Caco-2 (cell line): ENCODE results near the gene EXD3. TPM values are rescaled to one million over a fixed set of nuclear protein-coding genes. Genes with fewer than 3 reads are reported as not detected.

Experiments
- BruUV-seq: library from RNA; stranded (reverse); fragments of 400-500 nt; replicated peaks from 2 replicates; lab custom pipeline; 2021; lab: Mats Ljungman, UMichigan
- CTCF ChIA-PET: fragments of 300-600 bp; sonication (Branson Sonifier 250); formaldehyde crosslinking; loops from one replicate; lab custom pipeline; 2022; ENCODE audit warnings: antibody characterized with exemption; lab: Charles Lee
- POLR2A ChIA-PET: fragments of 300-600 bp; sonication (Branson Sonifier 250); formaldehyde crosslinking; loops from one replicate; lab custom pipeline; 2022; ENCODE audit warnings: antibody characterized with exemption; lab: Charles Lee
- DNase-seq, 2 experiments: peaks; one replicate each; pipeline versions ENCODE4 v3.0.0 to v3.0.0-alpha.2; 2020 to 2022
- H3K27me3 ChIP-seq: replicated peaks from 2 replicates; pipeline ENCODE4 v1.6.0; 2011; ENCODE audit warnings: low read length; ENCODE audit not compliant: control insufficient read depth, insufficient read depth
- H3K36me3 ChIP-seq: 2 replicates; pipeline ENCODE4 v1.5.1; 2011; ENCODE audit warnings: low read length; ENCODE audit not compliant: control insufficient read depth, insufficient read depth
- H3K4me1 ChIP-seq: fragments of 250-450 bp; sonication (Bioruptor Pico); 2 replicates; pipeline ENCODE4 v1.5.1; 2020; ENCODE audit warnings: mild to moderate bottlenecking
- H3K4me3 ChIP-seq: 2 replicates; pipeline ENCODE4 v1.5.1; 2011; ENCODE audit warnings: low read depth, mild to moderate bottlenecking, control low read depth, low read length
- H3K9me3 ChIP-seq: fragments of 250-450 bp; sonication (Bioruptor Pico); 2 replicates; pipeline ENCODE4 v1.5.1; 2020; ENCODE audit warnings: mild to moderate bottlenecking, moderate library complexity
- H3K27ac Mint-ChIP-seq: one replicate; pipeline ENCODE4 v1.8.0; 2022; ENCODE audit warnings: mixed read lengths; ENCODE audit not compliant: unreplicated experiment
- H3K27me3 Mint-ChIP-seq: one replicate; pipeline ENCODE4 v1.8.0; 2022; ENCODE audit warnings: mixed read lengths; ENCODE audit not compliant: insufficient read depth, unreplicated experiment
- H3K36me3 Mint-ChIP-seq: one replicate; pipeline ENCODE4 v1.8.0; 2022; ENCODE audit warnings: mild to moderate bottlenecking, mixed read lengths; ENCODE audit not compliant: insufficient read depth, unreplicated experiment
- H3K4me1 Mint-ChIP-seq: one replicate; pipeline ENCODE4 v1.8.0; 2022; ENCODE audit warnings: low read depth, mixed read lengths; ENCODE audit not compliant: unreplicated experiment
- H3K4me3 Mint-ChIP-seq: one replicate; pipeline ENCODE4 v1.8.0; 2022; ENCODE audit warnings: mild to moderate bottlenecking, moderate library complexity, mixed read lengths; ENCODE audit not compliant: unreplicated experiment
- H3K9me3 Mint-ChIP-seq: one replicate; pipeline ENCODE4 v1.8.0; 2022; ENCODE audit warnings: mixed read lengths; ENCODE audit not compliant: unreplicated experiment
- intact Hi-C: fragments of 100-400 bp; cut with micrococcal nuclease; formaldehyde crosslinking; loops from one replicate; pipeline ENCODE4 v1.10.0; 2022; ENCODE audit not compliant: unreplicated experiment
- total RNA-seq: library from RNA; stranded (reverse); gene quantifications from 2 replicates; pipeline ENCODE4 v1.2.3, GENCODE V29; 2022
- TF ChIP-seq, protein P1 (sequence below), 2 experiments: fragments of 200-600 bp in 1 of 2; IDR thresholded peaks; 1 replicate in 1 of 2; 2 replicates in 1 of 2; pipeline versions ENCODE4 v1.5.1 to v1.8.0; 2011 to 2022; ENCODE audit warnings: antibody characterized with exemption in 1 of 2, control low read depth in 1 of 2, inconsistent platforms in 1 of 2, low read depth in 1 of 2, low read length in 1 of 2, mild to moderate bottlenecking in 1 of 2, moderate library complexity in 1 of 2; ENCODE audit not compliant: insufficient read depth in 1 of 2, severe bottlenecking in 1 of 2, unreplicated experiment in 1 of 2

EXD3 gene
- total RNA-seq, 1 experiment from 2014 or later = 10.9 TPM

DNA sequence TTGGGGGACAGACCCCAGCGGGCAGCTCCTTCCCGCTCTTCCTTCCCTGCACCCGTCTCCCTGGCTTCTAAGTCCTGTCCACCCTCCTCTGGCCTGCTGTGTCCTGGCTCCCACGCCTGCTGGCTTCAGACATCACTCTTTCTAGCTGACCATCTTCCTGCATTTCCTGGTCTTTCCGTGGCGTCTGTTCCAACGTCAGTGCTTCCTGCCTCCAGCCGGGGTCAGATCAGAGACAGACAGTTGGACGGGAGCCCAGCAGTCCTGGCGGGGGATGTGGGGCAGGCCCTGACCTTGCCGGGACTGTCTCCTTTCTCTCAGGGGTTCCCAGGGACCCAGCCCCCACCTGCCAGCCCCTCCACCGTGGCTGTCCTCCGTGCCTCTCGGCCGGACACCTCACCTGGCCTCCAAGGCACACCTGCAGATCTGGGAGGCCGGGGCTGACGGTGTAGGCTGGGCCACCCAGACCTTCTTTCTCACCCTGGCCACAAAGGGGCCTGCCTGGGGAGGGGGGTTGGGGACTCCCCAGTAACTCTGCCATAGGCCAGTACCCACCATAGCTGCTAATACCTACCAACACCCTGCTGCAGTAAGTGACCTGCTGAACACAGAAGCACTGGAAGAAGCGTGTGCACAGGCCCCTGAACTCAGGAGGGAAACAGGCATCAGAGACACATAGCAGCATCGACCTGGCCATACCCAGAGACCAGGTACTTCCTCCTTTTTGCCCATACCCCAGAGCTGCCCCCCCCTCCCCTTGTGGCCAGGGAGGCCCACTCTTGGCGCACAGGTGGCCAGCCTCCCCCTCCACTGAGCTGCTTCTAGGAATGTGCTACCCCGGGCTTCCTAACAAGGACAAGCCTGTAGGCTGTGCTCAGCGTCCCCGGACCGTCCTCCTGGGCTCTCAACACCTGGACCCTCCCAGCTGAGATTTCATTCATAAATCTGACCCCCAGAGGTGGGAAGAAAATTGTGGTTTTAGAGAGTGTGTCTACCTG is 126.0 kb downstream of the EXD3 start:
- H3K36me3 ChIP-seq = no peaks in the 10 kb centered on the region
- intact Hi-C loops = loop anchor here (10.0 kb wide), 1 partner anchor 238 kb away; no protein-coding TSS in a partner anchor
- TF ChIP-seq, protein P1, sequence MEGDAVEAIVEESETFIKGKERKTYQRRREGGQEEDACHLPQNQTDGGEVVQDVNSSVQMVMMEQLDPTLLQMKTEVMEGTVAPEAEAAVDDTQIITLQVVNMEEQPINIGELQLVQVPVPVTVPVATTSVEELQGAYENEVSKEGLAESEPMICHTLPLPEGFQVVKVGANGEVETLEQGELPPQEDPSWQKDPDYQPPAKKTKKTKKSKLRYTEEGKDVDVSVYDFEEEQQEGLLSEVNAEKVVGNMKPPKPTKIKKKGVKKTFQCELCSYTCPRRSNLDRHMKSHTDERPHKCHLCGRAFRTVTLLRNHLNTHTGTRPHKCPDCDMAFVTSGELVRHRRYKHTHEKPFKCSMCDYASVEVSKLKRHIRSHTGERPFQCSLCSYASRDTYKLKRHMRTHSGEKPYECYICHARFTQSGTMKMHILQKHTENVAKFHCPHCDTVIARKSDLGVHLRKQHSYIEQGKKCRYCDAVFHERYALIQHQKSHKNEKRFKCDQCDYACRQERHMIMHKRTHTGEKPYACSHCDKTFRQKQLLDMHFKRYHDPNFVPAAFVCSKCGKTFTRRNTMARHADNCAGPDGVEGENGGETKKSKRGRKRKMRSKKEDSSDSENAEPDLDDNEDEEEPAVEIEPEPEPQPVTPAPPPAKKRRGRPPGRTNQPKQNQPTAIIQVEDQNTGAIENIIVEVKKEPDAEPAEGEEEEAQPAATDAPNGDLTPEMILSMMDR (IDR thresholded peaks at IDR 0.05; ENCODE audit: insufficient read depth in 1 of 2, low read depth in 1 of 2, low read length in 1 of 2, severe bottlenecking in 1 of 2, unreplicated experiment in 1 of 2) = no peak

DNA sequence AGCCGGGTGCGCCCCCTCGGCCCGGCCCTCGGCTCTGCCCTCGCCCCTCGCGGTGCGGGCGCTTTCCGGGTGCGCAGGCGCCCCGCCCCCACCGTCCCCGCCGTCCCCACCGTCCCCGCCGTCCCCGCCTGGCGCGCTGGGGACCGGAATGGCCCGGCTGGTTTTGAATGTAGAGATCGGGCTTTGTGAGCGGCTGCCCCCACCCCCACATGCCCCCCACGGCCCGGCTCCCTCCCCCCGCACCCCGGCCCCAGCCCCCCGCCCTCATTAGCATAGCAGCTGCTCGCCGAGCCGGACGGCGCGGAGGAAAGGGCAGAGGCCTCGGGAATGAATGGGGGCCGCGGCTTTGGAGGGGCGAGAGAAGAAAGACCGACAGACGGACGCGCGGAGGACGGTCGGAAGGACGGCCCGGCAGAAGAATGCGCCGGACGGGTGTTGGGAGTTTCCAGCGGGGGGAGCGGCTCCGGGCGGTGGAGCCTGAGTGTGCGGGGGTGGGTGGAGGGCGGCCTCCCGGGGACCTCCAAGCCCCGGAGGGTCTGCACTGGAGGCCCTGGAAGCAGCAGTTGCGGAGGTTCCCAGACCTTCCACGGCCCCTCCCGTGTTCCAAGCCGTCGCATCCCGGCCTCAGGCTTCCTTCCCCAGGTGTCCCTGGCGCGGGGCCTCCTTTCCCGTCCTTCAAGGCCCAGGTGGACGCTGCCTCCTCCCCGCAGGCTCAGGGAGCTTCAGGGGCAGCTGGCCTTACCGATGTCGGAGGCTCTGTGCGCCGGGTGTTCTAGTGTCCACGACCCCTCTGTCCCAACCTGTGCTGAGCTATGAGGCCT is 126.9 kb downstream of the EXD3 start:
- intact Hi-C loops = loop anchor here (10.0 kb wide), 1 partner anchor 239 kb away; no protein-coding TSS in a partner anchor
- Histone ChIP-seq H3K4me1 (peaks cover 30% of the 10 kb centered on the region), H3K4me3 (peak overlapping the region; percentile 42)

More for the DNA sequence above, 126.0 kb downstream of the EXD3 start:
- no TSS peak for BruUV-seq
- H3K4me3 ChIP-seq = no peak overlapping the region
- ChIA-PET POLR2A (no interaction called here), CTCF (interaction anchor here (0.6 to 1.0 kb wide), 2 partner anchors 44 to 108 kb away, joined by 3 read pairs; partner anchors contain the start of genes ANAPC2 and SSNA1)
- H3K4me1 ChIP-seq = peaks cover 30% of the 10 kb centered on the region
- Mint-ChIP-seq H3K9me3 (no peaks in the 10 kb centered on the region), H3K4me3 (peak overlapping the region; percentile 73), H3K27ac (peak overlapping the region; percentile 74), H3K36me3 (peaks cover 42% of the 10 kb centered on the region), H3K27me3 (no peaks in the 10 kb centered on the region), H3K4me1 (peaks cover 7% of the 10 kb centered on the region)
- no peaks in the 10 kb centered on the region for H3K9me3 ChIP-seq
- H3K27me3 ChIP-seq = no peaks in the 10 kb centered on the region
- no peak for DNase-seq

More for the DNA sequence above, 126.9 kb downstream of the EXD3 start:
- H3K27me3 ChIP-seq = no peaks in the 10 kb centered on the region
- ChIA-PET CTCF (interaction anchor here (0.6 to 1.0 kb wide), 4 partner anchors 34 to 529 kb away, joined by 3 to 4 read pairs (median 4); no protein-coding TSS in a partner anchor), POLR2A (interaction anchor here (0.6 kb wide), 1 partner anchor 12 kb away, joined by 5 read pairs; no protein-coding TSS in a partner anchor)
- no peak for DNase-seq
- H3K27ac Mint-ChIP-seq = peak overlapping the region; percentile 74
- TF ChIP-seq, protein P1 (IDR thresholded peaks at IDR 0.05; ENCODE audit: insufficient read depth in 1 of 2, low read depth in 1 of 2, low read length in 1 of 2, severe bottlenecking in 1 of 2, unreplicated experiment in 1 of 2) = no peak
- BruUV-seq = no TSS peak
- no peaks in the 10 kb centered on the region for H3K36me3 ChIP-seq
- H3K4me1 Mint-ChIP-seq = peaks cover 7% of the 10 kb centered on the region
- no peaks in the 10 kb centered on the region for H3K27me3 Mint-ChIP-seq
- H3K9me3 ChIP-seq = no peaks in the 10 kb centered on the region
- peaks cover 34% of the 10 kb centered on the region for H3K36me3 Mint-ChIP-seq
- H3K9me3 Mint-ChIP-seq = no peaks in the 10 kb centered on the region
- peak overlapping the region; percentile 73 for H3K4me3 Mint-ChIP-seq
